HG02884 (cell line): ENCODE results near the gene SPTY2D1.
"Not testable (repeated sequence)": the region's sequence is repeated elsewhere in the genome, so short reads cannot be mapped to it uniquely, and the experiment has no call there.

ENCODE experiments used
- ATAC-seq: cut with Tn5 transposase; IDR thresholded peaks from one replicate; pipeline ENCODE4 v1.9.1; 2021; ENCODE audit warnings: mild to moderate bottlenecking, moderate library complexity; ENCODE audit not compliant: unreplicated experiment

SPTY2D1 gene, protein sequence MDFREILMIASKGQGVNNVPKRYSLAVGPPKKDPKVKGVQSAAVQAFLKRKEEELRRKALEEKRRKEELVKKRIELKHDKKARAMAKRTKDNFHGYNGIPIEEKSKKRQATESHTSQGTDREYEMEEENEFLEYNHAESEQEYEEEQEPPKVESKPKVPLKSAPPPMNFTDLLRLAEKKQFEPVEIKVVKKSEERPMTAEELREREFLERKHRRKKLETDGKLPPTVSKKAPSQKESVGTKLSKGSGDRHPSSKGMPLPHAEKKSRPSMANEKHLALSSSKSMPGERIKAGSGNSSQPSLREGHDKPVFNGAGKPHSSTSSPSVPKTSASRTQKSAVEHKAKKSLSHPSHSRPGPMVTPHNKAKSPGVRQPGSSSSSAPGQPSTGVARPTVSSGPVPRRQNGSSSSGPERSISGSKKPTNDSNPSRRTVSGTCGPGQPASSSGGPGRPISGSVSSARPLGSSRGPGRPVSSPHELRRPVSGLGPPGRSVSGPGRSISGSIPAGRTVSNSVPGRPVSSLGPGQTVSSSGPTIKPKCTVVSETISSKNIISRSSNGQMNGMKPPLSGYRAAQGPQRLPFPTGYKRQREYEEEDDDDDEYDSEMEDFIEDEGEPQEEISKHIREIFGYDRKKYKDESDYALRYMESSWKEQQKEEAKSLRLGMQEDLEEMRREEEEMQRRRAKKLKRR

DNA sequence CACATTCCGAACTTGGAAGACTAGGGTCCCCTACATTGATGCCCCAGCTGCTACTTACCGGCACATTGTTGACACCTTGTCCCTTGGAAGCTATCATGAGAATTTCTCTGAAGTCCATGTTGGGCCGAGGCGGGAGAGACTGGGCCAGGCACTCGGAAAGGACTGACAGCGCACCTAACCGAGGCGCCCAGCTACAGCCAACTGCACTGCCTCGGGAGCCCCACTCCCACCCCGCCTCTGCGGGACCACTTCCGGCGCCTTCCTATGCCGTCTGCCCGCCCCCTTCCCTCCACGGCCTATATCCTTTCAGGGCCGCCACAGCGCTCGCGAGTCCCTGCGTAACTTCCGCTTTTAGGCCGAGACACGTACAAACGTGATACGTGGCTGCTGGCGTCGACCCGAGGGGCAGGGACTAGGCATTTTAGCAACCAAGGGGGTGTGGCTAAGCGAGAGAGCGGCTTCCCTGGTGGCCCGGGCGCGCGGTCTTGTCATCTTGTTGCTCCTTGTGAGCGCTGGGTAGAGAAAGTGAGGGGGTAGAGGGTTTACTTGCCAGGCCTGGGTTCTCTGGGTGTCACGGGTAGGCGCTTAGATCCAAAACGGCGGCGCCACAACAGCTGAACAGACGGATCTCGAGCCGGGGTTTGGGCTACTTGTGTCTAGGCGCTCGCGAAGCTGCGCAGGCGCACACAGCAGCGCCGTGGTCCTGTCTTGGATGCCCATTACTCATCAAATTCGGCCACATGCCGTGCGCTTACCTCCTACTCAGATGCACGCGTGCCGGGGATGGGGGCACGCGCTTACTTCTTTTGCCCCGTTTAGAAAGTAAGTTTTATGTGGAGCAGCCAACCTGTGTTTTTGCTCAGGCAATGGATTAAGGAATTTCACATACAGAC, at the start of gene SPTY2D1:
SPTY2D1 (minus strand) TSS at position 203 of the 893 bp plus-strand sequence; CDS start at position 118, 85 bp downstream.
- peak; percentile 94 for ATAC-seq

DNA sequence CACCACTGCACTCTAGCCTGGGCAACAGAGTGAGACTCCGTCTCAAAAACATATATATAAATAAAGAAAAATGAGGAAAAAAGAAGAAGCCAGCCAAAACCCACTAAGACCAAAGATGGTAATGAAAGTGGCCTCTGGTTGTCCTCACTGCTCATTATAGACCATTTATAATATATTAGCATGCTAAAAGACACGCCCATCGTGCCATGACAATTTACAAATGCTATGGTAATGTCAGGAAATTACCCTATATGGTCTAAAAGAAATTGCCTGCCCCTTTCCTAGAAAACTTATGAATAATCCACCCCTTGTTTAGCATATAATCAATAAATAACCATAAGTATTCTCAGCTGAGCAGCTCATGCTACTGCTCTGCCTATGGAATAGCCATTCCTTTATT, 48.3 kb upstream of the SPTY2D1 start:
- no peak for ATAC-seq

DNA sequence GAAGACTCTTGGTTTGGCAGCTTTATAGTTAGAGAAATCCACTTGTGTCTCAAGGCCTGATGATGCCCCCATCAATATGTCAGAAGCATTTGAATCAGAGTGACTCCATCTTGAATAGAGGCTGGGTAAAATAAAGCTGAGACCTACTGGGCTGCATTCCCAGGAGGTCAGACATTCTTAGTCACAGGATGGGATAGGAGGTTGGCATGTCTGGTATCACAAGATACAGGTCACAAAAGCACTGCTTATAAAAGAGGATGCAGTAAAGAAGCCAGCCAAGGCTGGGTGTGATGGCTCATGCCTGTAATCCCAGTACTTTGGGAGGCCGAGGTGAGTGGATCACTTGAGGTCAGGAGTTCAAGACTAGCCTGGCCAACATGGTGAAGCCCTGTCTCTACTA, 47.8 kb upstream of the SPTY2D1 start:
- not testable (repeated sequence) for ATAC-seq

DNA sequence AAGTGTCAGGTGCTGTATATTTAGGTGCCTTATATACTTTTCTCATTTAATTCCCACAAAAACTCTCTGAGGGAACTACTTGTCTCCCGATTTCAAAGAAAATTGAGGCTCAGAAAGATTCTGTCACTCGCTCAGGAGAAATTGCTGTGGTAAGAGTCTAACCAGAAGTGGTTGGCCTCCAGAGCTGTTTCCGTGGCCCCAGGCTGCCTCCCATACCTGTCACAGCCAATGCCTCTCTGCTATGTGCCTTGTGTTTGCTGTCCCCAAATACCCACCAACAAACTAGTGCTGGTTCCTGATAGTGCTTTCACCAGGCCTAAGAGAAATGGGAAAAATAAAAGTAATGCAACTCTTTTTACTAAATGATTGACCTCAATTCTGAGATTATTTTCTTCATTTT, 43.4 kb upstream of the SPTY2D1 start:
- ATAC-seq, result no peak

DNA sequence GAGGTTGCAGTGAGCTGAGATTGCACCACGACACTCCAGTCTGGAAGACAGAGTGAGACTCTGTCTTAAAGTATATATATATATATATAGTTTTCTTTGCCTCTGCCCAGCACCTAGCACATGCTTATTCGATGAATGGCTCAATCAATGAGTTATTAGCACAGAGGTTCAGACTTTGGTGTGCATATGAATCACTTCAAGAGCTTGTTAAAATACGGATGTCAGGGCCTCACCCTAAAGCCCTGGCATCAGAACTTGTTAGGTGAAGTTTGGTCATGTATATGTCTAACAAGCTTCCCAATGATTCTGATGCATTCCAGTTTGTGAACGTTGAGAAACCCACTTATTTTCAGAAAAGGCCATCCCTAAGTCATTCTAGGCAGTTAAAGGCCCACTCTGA, 42.7 kb upstream of the SPTY2D1 start:
- no peak for ATAC-seq

DNA sequence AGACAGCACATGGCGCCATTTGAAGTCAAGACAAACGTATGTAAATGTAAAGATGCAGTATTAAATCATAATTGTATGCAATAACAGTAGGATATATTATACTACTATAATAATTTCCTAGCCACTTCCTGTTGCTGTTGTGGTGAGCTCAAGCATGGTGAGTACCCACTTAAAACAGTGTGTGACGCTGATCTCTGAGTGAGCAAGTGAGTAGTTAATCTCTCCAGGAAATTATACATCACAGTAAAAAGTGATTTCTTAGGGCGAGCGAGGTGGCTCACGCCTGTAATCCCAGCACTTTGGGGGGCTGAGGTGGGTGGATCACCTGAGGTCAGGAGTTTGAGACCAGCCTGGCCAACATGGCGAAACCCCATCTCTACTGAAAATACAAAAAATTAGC, 38.1 kb upstream of the SPTY2D1 start:
- ATAC-seq, result not testable (repeated sequence)

DNA sequence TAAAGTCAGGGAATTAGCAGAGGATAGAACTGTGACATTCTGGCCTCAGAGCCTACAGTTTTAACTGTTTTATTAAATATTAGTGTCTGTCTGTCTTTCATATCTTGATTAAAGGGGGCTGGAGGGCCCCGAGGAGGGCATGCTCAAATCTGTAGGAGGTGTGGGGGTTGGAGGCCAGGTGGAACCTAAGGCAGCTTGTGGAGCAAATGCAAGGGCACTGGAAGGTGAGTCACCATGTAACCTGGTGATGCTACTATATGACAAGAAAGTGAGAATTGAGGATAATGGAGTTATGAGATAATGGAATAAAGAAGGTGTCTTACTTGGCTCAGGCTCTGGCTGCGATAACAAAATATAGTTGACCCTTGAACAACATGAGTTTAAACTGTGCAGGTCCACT, 37.1 kb upstream of the SPTY2D1 start:
- ATAC-seq, result no peak

DNA sequence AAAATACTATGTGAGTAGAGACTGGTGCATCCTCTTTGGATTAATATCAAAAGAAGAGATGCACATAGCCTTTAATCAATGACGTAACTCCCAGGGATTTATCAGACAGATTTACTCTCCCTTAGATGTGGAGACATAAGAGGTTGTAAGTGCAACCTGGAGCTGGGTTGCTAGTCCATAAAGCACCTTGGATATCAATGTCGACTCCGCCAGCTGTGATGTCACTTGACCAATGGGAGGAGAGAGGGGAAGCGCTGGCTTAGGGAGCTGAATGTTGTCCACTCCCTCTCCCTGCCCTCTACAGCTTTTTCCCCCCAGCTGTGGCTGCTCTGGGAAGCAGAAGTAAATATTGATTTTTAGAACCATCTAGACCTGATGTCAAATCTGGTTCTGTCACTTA, 35.6 kb upstream of the SPTY2D1 start:
- no peak for ATAC-seq

DNA sequence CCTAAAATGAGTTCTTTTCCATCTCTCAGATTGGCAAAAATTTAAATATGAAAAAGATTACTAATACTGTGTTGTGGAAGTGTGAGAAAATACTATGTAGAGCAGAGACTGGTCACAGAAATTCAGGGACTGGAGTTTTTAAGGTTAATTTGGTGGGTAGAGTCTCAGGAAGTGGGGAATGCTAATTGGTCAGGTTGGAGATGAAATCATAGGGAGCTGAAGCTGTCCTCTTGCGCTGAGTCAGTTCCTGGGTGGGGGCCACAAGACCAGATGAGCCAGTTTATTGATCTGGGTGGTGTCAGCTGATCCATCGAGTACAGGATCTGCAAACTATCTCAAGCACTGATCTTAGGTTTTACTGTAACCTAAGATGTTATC, 35.1 kb upstream of the SPTY2D1 start:
- ATAC-seq, result no peak

DNA sequence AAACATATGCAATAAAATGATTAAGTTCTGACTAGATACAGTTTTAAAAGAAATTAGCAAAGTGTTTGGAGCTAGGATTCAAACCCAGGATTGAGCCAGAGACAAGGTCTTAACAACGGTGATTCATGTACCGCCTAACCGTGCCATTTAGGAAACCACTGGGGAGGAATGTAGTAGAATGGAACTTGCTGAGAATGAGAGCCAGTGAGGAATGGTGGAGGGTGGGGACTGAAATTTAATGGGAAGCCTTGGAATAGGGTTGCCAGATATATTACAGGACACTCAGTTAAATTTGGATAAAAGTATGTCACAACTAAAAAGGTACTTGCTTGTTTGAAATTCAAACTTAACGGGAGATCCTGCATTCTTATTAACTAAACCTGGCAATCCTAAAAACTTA, 34.0 kb upstream of the SPTY2D1 start:
- no peak for ATAC-seq

DNA sequence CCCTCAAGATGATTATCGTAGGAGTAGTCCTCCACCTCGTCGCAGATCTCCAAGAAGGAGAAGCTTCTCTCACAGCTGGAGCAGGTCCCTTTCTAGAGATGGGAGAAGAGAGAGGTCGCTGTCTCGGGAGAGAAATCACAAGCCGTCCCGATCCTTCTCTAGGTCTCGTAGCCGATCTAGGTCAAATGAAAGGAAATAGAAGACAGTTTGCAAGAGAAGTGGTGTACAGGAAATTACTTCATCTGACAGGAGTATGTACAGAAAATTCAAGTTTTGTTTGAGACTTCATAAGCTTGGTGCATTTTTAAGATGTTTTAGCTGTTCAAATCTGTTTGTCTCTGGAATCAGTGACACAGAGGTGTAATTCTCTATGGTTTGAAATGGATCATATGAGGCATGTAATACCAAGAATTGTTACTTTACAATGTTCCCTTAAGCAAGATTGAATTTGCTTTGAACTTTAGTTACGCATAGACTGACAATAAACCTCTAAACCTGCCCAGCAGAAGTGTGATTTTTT, 31.3 kb upstream of the SPTY2D1 start:
- ATAC-seq, result not testable (repeated sequence)

DNA sequence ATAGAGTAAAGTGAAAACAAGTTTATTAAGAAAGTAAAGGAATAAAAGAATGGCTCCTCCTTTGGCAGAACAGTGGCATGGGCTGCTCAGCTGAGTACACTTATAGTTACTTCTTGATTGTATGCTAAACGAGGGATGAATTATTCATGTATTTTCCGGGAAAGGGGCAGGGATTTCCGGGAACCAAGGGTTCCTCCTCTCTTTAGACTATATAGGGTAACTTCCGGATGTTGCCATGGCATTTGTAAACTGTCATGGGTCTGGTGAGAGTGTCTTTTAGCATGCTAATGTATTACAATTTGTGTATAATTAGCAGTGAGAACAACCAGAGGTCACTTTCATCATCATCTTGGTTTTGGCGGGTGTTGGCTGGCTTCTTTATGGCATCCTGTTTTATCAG, 23.5 kb upstream of the SPTY2D1 start:
- ATAC-seq, result no peak

DNA sequence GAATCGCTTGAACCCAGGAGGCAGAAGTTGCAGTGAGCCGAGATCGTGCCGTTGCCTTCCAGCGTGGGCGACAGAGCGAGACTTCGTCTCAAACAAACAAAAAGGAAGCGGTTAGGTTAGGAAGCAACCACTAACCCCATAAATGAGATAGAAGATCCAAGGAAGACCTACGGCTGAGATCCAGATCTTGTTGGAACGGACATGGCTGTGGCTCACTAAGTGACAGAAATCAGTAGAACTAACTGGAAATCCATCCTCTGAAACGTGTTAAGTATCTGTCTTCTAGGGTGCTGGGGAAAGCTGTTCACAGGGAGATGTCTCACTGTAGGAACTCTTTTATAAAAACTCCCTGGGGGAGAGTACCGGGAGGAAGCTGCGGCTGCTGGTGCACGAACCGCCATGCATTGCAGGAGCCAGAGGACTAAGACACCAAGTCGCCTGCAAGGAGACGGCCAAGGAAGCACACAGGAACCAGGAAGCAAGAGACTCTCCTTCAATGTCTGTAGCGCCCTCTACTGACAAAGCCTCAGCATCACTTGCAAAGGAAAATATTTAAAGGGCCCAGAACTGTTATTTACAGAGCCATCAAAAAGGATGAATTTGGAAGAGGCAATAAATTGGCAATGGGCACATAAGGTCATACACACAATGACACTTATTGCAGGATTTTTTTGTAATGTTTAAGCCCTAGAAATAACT, 16.9 kb upstream of the SPTY2D1 start:
- ATAC-seq, result no peak

DNA sequence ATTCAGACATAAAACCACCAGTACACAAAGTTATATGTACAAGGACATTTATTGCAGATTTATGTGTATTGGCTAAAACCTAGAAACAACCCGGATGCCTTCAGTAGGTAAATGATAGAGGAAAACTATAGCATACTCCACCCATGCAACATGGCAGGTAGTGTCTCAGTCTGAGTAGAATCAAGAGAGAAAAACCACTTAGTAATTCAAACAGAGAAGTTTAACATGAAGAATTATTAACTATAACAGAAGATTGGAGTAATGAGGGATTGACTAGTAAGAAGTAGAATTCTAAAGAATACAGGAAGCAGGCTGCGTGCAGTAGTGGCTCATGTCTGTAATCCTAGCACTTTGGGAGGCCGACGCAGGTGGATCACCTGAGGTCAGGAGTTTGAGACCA, 16.2 kb upstream of the SPTY2D1 start:
- no peak for ATAC-seq

DNA sequence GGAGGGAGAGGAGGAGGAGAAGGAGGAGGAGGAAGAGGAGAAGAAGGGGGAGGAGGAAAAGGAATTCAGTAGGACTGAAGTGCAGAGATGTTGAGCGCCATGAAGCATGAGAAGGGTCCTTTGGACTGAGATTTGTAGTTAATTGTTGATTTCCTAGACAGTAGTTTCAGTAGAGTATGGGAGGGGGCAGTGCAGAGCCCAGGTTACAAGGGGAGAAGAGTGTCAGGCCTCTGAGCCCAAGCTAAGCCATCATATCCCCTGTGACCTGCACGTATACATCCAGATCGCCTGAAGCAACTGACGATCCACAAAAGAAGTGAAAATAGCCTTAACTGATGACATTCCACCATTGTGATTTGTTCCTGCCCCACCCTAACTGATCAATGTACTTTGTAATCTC, 8.9 kb upstream of the SPTY2D1 start:
- not testable (repeated sequence) for ATAC-seq

DNA sequence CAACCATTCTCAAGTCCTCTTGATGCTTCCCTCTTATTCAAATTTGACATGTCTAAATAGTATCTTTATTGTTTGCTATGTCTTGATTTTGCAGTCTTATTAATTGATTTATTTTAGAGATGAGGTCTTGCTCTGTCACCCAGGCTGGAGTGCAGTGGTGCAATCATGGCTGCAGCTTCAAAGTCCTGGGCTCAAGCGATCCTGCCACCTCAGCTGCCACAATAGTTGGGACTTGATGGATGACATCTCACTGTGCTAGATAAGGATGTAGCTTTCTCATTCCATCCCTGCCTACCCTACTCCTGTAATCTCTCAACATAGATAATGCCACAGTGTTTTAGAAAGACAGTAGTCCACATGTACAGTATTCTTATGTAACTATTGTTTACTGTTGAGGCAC, 7.5 kb upstream of the SPTY2D1 start:
- no peak for ATAC-seq

DNA sequence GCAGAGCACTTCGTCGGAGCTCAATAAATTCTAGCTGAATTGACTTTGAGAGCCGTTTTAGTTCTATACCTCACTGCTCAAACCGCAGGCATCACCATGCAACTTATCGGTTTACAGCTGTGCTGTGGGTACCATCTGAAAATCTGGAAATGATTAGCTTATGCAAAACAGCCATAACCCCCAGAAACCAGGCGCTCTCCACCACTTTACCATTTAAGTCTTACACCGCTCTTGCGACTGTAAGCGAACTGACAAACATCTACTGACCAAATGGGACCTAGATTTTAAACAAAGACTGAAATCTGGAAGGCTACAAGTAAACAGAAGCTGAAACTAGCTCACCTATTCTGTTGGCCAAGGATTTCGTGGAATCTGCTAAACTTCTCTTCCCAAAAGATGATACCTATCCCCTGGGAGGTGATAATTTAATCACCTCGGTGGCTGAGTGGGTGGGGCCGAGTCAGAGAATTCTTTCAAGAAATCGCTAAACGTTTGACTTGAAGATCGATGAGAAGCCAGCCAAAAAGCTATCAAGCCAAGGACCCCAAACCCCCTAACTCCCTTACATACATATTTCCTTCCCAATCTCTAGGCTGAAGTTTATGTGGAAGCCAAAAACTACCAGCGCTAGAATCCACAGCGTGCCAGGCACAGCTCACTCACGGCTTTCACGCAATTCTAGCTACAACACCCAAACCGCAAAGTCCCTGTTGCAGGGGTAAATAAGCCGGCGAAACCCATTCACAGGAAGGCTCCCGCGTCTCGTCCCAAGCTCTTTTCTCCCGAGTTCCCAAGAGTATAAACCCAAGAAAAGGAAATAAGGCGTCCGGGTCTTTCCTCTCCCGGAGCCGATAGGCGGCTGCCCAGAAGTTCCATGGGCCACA, 644 bp downstream of the SPTY2D1 start:
- peak; percentile 49 for ATAC-seq

DNA sequence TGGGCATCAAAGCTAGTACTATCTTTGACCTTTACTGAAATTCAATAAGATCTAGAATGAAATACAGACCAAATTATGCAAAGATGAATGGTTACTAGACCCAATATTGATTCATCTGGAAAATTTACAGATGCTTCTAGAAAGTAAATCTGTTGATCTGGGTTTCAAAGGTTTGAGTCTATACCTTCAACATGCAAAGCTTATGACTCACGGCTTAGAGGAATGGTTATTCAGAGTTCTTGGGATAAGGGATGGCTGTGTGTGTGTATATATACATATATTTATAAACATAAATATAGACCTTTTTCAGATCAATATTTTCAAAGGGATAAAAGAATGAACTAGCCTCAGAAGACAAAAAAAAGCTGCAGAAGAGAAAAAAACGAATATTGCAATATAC, 1.3 kb downstream of the SPTY2D1 start:
- ATAC-seq, result no peak

DNA sequence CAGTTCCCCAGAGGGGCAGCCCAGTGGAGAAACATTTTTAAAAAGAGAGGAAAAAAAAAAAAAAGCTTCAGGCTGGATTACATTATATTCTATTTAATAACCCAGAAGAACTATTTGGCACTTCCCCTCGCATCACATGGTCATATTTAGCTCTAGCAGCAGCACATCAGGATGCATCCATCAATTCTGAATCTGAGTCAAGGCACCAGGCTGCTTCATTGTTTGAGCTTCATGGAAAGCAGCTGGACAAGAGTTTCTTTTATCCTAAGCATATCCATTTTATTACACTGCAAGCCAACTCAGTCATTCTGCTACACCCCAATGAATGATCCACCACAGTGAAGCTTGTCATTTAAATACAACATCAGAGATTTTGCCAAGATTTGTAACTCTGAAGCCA, 10.0 kb downstream of the SPTY2D1 start:
- no peak for ATAC-seq

DNA sequence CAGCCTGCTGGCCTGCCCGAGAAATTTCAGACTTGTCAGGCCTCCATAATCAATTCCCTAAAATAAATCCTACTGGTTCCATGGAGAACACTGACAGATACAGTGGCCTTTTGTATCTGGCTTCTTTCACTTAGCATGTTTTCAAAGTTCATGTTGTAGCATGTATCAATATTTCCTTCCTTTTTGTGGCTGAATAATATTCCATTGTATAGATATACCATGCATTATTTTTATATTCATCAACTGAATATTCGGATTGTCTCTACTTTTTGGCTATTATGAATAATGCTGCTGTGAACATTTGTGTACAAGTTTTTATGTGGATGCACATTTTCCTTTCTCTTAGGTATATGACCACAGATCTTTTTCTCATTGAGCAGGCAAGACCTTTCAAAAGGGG, 10.4 kb downstream of the SPTY2D1 start:
- ATAC-seq, result no peak
